OCI-LY7 (cell line): ENCODE measurements around the gene LRP1B.

Experiments
- EZH2phosphoT487 ChIP-seq: fragments of 200-600 bp; sonication (generic); IDR thresholded peaks from 2 replicates; pipeline ENCODE4 v1.6.1; 2018; ENCODE audit warnings: low read depth, borderline replicate concordance, mild to moderate bottlenecking, mixed run types, antibody characterized with exemption, low read length, moderate library complexity, mixed read lengths
- TF ChIP-seq, protein P1 (sequence below): fragments of 200-600 bp; sonication (generic); conservative IDR thresholded peaks from 2 replicates; pipeline ENCODE4 v1.5.1; 2014; ENCODE audit warnings: mild to moderate bottlenecking, antibody characterized with exemption, low read length, moderate library complexity, mixed read lengths

GRCh38 chr2:141728142-141728541 lies 402.7 kb downstream of the LRP1B start:
- TF ChIP-seq, protein P1, sequence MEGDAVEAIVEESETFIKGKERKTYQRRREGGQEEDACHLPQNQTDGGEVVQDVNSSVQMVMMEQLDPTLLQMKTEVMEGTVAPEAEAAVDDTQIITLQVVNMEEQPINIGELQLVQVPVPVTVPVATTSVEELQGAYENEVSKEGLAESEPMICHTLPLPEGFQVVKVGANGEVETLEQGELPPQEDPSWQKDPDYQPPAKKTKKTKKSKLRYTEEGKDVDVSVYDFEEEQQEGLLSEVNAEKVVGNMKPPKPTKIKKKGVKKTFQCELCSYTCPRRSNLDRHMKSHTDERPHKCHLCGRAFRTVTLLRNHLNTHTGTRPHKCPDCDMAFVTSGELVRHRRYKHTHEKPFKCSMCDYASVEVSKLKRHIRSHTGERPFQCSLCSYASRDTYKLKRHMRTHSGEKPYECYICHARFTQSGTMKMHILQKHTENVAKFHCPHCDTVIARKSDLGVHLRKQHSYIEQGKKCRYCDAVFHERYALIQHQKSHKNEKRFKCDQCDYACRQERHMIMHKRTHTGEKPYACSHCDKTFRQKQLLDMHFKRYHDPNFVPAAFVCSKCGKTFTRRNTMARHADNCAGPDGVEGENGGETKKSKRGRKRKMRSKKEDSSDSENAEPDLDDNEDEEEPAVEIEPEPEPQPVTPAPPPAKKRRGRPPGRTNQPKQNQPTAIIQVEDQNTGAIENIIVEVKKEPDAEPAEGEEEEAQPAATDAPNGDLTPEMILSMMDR, result no peak
- TF ChIP-seq EZH2phosphoT487, result no peak
